Cardiac fibroblast (primary cell): ENCODE data around the gene TSPAN18.

Experiments
- DNase-seq, 2 donors: peaks; one replicate each; pipeline versions ENCODE4 v3.0.0 to v3.0.0-alpha.2; 2010; ENCODE audit warnings: low read depth in 2 of 2
- H3K4me3 ChIP-seq, 2 donors: replicated peaks in 1 of 2; 1 replicate in 1 of 2; 2 replicates in 1 of 2; pipeline ENCODE4 v1.5.1; 2011; ENCODE audit warnings: low read depth in 2 of 2, low read length in 2 of 2, mild to moderate bottlenecking in 2 of 2, moderate library complexity in 1 of 2
- CTCF ChIP-seq: IDR thresholded peaks from one replicate; pipeline ENCODE4 v1.5.1; 2011; ENCODE audit warnings: low read depth, mild to moderate bottlenecking, low read length, inconsistent platforms

TSPAN18 gene

GRCh38 chr11:44862558-44863101 lies 135.9 kb downstream of the TSPAN18 start:
- no peak overlapping the region for H3K4me3 ChIP-seq
- TF ChIP-seq CTCF, result no peak
- no peak for DNase-seq

- no peak for DNase-seq
- no peak for TF ChIP-seq CTCF
- H3K4me3 ChIP-seq, result no peak overlapping the region
Measured at GRCh38 chr11:44863231-44863630, 136.5 kb downstream of the TSPAN18 start.

- DNase-seq, result no peak
- no peak for TF ChIP-seq CTCF
- no peak overlapping the region for H3K4me3 ChIP-seq
Measured at GRCh38 chr11:44865866-44866272, 139.1 kb downstream of the TSPAN18 start.

GRCh38 chr11:44866286-44866685 lies 139.5 kb downstream of the TSPAN18 start:
- H3K4me3 ChIP-seq, result no peak overlapping the region
- DNase-seq, result no peak
- no peak for TF ChIP-seq CTCF

GRCh38 chr11:44868021-44868420 lies 141.3 kb downstream of the TSPAN18 start:
- no peak overlapping the region for H3K4me3 ChIP-seq
- TF ChIP-seq CTCF, result no peak
- no peak for DNase-seq

- no peak overlapping the region for H3K4me3 ChIP-seq
- no peak for DNase-seq
Measured at GRCh38 chr11:44868455-44869421, 142.0 kb downstream of the TSPAN18 start.

More at GRCh38 chr11:44868455-44869421, 142.0 kb downstream of the TSPAN18 start:
- TF ChIP-seq CTCF, result no peak
